ENCODE data around the gene PALS1. TPM values are rescaled to one million over a fixed set of nuclear protein-coding genes. Genes with fewer than 3 reads are reported as not detected.

The PALS1 gene
- total RNA-seq, 1 experiment from 2014 or later = 18.0 TPM

GRCh38 chr14:67199016-67199415 is 42.2 kb upstream of the PALS1 start:
- Histone ChIP-seq H3K9ac (ENCODE audit: low read length) (no peak overlapping the region), H4K20me1 (ENCODE audit: insufficient read depth) (no peaks in the 10 kb centered on the region), H2AFZ (ENCODE audit: low read depth, low read length, poor library complexity, severe bottlenecking) (no peak overlapping the region), H3K36me3 (ENCODE audit: control insufficient read depth in 1 of 2, insufficient read depth in 2 of 2, low read length in 2 of 2) (no peaks in the 10 kb centered on the region), H3K4me1 (ENCODE audit: control insufficient read depth in 1 of 2, insufficient read depth in 2 of 2, low read length in 2 of 2) (no peaks in the 10 kb centered on the region), H3K9me3 (ENCODE audit: control insufficient read depth in 1 of 2, insufficient read depth in 1 of 2, low read depth in 1 of 2, low read length in 2 of 2) (no peaks in the 10 kb centered on the region), H3K4me2 (ENCODE audit: low read length) (no peak overlapping the region), H3K27me3 (ENCODE audit: insufficient read depth, low read length) (no peaks in the 10 kb centered on the region), H3K4me3 (replicated peaks in 1 of 2; ENCODE audit: low read depth in 1 of 2, low read length in 2 of 2) (no peak overlapping the region), H3K27ac (ENCODE audit: low read depth, low read length) (no peak overlapping the region), H3K9me2 (ENCODE audit: insufficient read depth) (no peaks in the 10 kb centered on the region), H3K79me2 (ENCODE audit: insufficient read depth, low read length) (no peaks in the 10 kb centered on the region)
- RAD21 ChIA-PET (ENCODE audit: low non-redundant PET in 1 of 2, low total read pairs in 2 of 2, uncharacterized antibody in 2 of 2, unreplicated experiment in 2 of 2) = no interaction called here
- DNase-seq (ENCODE audit: low read depth, low spot score) (no peak), ATAC-seq (no peak)
- no TSS peak for BruUV-seq (replicated peaks)
- intact Hi-C loops (cut with micrococcal nuclease) = no loop called here
- CTCF ChIA-PET = no interaction called here
- TF ChIP-seq POLR2AphosphoS5 (IDR thresholded peaks at IDR 0.05; ENCODE audit: low read depth, low read length) (no peak), CBX3 (IDR thresholded peaks at IDR 0.05; ENCODE audit: low read depth) (no peak), RAD21 (IDR thresholded peaks at IDR 0.05; ENCODE audit: low read depth) (no peak), EGR1 (IDR thresholded peaks at IDR 0.05; ENCODE audit: low read depth) (no peak), CEBPB (IDR thresholded peaks at IDR 0.05; ENCODE audit: low read depth) (no peak), TCF7L2 (IDR thresholded peaks at IDR 0.05; ENCODE audit: borderline replicate concordance, extremely low read depth, insufficient read depth, insufficient read length) (no peak), EZH2 (IDR thresholded peaks at IDR 0.05) (no peak), SP1 (IDR thresholded peaks at IDR 0.05; ENCODE audit: low read depth) (no peak), ELF1 (IDR thresholded peaks at IDR 0.05; ENCODE audit: borderline replicate concordance, low read depth) (no peak), ZFX (IDR thresholded peaks at IDR 0.05) (no peak), YY1 (IDR thresholded peaks at IDR 0.05; ENCODE audit: extremely low read depth, insufficient replicate concordance, low read depth, low read length) (no peak), FOSL1 (IDR thresholded peaks at IDR 0.05; ENCODE audit: low read depth) (no peak), CTCF (IDR thresholded peaks at IDR 0.05 in 2 of 3, conservative IDR thresholded peaks at IDR 0.05 in 1 of 3; ENCODE audit: borderline replicate concordance in 1 of 3, insufficient read depth in 1 of 3, low read depth in 2 of 3, low read length in 2 of 3) (no peak), SIN3A (IDR thresholded peaks at IDR 0.05; ENCODE audit: low read depth) (no peak), EZH2phosphoT487 (IDR thresholded peaks at IDR 0.05; ENCODE audit: borderline replicate concordance) (no peak), SRF (IDR thresholded peaks at IDR 0.05; ENCODE audit: low read depth) (no peak), POLR2A (IDR thresholded peaks at IDR 0.05; ENCODE audit: borderline replicate concordance, extremely low read depth, insufficient read depth, insufficient read length) (no peak), ZNF274 (IDR thresholded peaks at IDR 0.05; ENCODE audit: low read depth, low read length) (no peak), ZBTB33 (IDR thresholded peaks at IDR 0.05; ENCODE audit: extremely low read depth, insufficient replicate concordance, low read length) (no peak)
- POLR2A ChIA-PET = no interaction called here

Measured in HCT116 (cell line).